Measurements from ENCODE around the gene DYNLT1. TPM values are rescaled to one million over a fixed set of nuclear protein-coding genes. Genes with fewer than 3 reads are reported as not detected.

Gene DYNLT1
- total RNA-seq, 6 donors from 2014 or later: 49.2 to 119 (median 100) TPM

DNA sequence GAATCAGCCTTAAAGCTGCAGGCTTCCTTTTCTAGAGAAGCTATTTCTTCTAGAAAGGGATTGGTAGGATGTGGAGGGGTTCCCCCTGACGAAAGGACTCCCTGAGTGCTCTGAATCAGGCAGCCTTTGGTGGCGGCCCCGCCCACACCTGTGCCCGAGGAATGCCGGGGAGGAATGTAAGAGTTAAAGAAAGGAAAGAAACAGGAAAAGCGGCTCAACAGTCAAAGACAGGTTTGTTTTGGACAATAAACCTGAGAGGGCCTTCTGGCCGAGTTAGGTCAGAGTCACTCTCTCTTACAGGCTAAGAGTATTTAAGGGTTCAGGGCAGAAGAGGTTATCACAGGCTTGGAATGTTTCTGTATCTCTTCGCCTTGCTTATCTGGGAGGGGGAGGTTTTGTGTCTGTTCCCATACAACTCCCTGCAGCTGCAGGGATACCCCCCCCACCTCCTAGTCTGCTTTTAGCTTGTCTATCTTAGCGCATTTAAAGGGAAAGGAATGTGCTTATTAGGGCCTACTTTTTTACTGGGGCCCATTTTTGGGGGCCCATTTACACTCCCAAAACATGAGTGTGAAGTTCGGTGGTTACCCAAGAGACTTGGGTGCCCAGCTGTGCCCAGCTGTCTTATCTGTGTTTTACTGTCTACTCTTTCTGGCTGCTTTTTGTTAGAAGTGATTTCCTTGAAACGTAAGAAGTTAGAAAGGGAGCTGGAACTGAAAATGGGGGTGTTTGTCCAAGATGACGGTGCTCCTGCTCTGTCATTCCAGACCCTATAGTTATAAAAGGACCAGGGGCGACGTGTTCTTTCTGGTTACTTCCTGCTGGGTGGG lies 32.8 kb downstream of the DYNLT1 start:
- H3K4me3 ChIP-seq: no peak overlapping the region
- peak in 1 of 2 donors; percentile 85 for ATAC-seq (ENCODE audit: low FRiP score in 2 of 2)
- peak overlapping the region; percentile 2 to 38 (median 20) for H3K27ac ChIP-seq
- DNase-seq: peak; percentile 64 to 83
- no peak for TF ChIP-seq POLR2AphosphoS5 (IDR thresholded peaks at IDR 0.05)
- TF ChIP-seq, protein P1, sequence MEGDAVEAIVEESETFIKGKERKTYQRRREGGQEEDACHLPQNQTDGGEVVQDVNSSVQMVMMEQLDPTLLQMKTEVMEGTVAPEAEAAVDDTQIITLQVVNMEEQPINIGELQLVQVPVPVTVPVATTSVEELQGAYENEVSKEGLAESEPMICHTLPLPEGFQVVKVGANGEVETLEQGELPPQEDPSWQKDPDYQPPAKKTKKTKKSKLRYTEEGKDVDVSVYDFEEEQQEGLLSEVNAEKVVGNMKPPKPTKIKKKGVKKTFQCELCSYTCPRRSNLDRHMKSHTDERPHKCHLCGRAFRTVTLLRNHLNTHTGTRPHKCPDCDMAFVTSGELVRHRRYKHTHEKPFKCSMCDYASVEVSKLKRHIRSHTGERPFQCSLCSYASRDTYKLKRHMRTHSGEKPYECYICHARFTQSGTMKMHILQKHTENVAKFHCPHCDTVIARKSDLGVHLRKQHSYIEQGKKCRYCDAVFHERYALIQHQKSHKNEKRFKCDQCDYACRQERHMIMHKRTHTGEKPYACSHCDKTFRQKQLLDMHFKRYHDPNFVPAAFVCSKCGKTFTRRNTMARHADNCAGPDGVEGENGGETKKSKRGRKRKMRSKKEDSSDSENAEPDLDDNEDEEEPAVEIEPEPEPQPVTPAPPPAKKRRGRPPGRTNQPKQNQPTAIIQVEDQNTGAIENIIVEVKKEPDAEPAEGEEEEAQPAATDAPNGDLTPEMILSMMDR (IDR thresholded peaks at IDR 0.05): no peak
- TF ChIP-seq EP300 (IDR thresholded peaks at IDR 0.05): no peak
- no peak for TF ChIP-seq POLR2A (IDR thresholded peaks at IDR 0.05)
- H3K9me3 ChIP-seq: no peaks in the 10 kb centered on the region
- H3K36me3 ChIP-seq: peaks cover 2 to 69% (median 42%) of the 10 kb centered on the region in 4 donors
- H3K4me1 ChIP-seq: peaks cover 0 to 11% (median 4%) of the 10 kb centered on the region in 4 donors
- no peaks in the 10 kb centered on the region for H3K27me3 ChIP-seq
- 65 to 68% methylated on average over 14 of the region's 14 CpGs for WGBS, 2 donors

DNA sequence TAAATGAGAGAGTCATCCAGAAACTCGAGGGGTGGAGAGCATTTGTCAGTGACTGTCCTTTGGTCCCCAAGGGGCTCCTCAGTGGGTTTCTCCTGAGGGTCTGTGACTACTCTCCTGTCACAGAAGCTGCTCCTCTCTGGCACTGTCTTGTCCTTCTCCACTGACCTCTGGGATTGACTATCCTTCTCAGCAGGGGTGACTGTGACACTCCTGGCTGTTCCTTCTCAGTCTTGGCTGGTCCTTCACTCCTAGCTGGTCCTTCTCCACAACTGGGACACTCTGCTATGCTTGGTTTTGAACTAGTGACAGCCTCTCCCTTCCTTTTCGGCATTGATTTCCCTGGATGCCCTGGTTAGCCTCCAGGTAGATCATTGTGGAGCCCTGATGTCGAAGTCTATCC lies 33.5 kb downstream of the DYNLT1 start:
- Histone ChIP-seq H3K27me3 (no peaks in the 10 kb centered on the region), H3K36me3 (peaks cover 7 to 75% (median 49%) of the 10 kb centered on the region in 4 donors), H3K4me3 (no peak overlapping the region), H3K9me3 (no peaks in the 10 kb centered on the region), H3K27ac (peak overlapping the region in 3 of 4 donors; percentile 27 to 38 (median 32)), H3K4me1 (peaks cover 0 to 11% (median 4%) of the 10 kb centered on the region in 4 donors)
- 70 to 88% methylated on average over 3 of the region's 3 CpGs for WGBS, 2 donors
- no peak for ATAC-seq (ENCODE audit: low FRiP score in 2 of 2)
- DNase-seq: no peak
- TF ChIP-seq EP300 (IDR thresholded peaks at IDR 0.05): no peak
- TF ChIP-seq, protein P1 (IDR thresholded peaks at IDR 0.05): no peak
- TF ChIP-seq POLR2A (IDR thresholded peaks at IDR 0.05): no peak
- TF ChIP-seq POLR2AphosphoS5 (IDR thresholded peaks at IDR 0.05): no peak

GRCh38 chr6:158610319-158610968 lies 34.1 kb downstream of the DYNLT1 start:
- ATAC-seq (ENCODE audit: low FRiP score in 2 of 2) (no peak), DNase-seq (no peak)
- Histone ChIP-seq H3K36me3 (peaks cover 7 to 81% (median 55%) of the 10 kb centered on the region in 4 donors), H3K4me3 (no peak overlapping the region), H3K9me3 (no peaks in the 10 kb centered on the region), H3K27me3 (no peaks in the 10 kb centered on the region), H3K4me1 (peaks cover 0 to 11% (median 4%) of the 10 kb centered on the region in 4 donors), H3K27ac (no peak overlapping the region)
- TF ChIP-seq, protein P1 (IDR thresholded peaks at IDR 0.05): no peak
- TF ChIP-seq EP300 (IDR thresholded peaks at IDR 0.05) (no peak), POLR2A (IDR thresholded peaks at IDR 0.05) (no peak), POLR2AphosphoS5 (IDR thresholded peaks at IDR 0.05) (no peak)
- 81 to 87% methylated on average over 9 of the region's 9 CpGs for WGBS, 2 donors

GRCh38 chr6:158609455-158610155 lies 34.9 kb downstream of the DYNLT1 start:
- 90 to 92% methylated on average over 8 to 13 of the region's 13 CpGs for WGBS, 2 donors
- TF ChIP-seq POLR2AphosphoS5 (IDR thresholded peaks at IDR 0.05) (no peak), EP300 (IDR thresholded peaks at IDR 0.05) (no peak)
- TF ChIP-seq, protein P1 (IDR thresholded peaks at IDR 0.05): no peak
- DNase-seq (no peak), ATAC-seq (ENCODE audit: low FRiP score in 2 of 2) (no peak)
- H3K27me3 ChIP-seq: no peaks in the 10 kb centered on the region
- H3K9me3 ChIP-seq: no peaks in the 10 kb centered on the region
- H3K36me3 ChIP-seq: peaks cover 7 to 75% (median 57%) of the 10 kb centered on the region in 4 donors
- no peak overlapping the region for H3K4me3 ChIP-seq
- H3K4me1 ChIP-seq: peaks cover 0 to 11% (median 4%) of the 10 kb centered on the region in 4 donors
- H3K27ac ChIP-seq: no peak overlapping the region

Measured in upper lobe of left lung (tissue), 6 donors.